CD4-positive, alpha-beta T cell treated with Interferon gamma for 1 hour (primary cell): ENCODE data around the gene SCN2A.

Experiments used
- DNase-seq: peaks from one replicate; pipeline ENCODE4 v3.0.0-alpha.2; 2020

The SCN2A gene

DNA sequence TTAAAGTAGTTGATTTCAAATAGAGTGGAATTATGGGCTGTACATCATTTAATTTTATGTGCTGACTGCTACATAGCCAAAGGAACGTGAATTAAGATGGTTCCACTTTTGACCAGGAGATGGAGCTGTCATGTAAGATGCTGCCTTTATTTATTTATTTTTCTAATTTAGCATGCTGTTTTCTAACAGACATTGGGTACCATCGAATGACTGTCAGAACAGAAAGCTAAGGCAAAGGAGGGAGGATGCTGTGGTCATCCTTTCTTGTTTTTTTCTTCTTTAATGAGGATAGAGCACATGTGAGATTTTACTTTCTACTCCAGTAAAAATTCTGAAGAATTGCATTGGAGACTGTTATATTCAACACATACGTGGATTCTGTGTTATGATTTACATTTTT is at the start of gene SCN2A:
TSS of gene SCN2A (plus strand) at position 185 of the 400 bp plus-strand sequence. CDS start 56,410 bp downstream, outside the sequence.
- DNase-seq, result no peak

GRCh38 chr2:165191096-165191728 is 48.0 kb upstream of the SCN2A start:
- no peak for DNase-seq

DNA sequence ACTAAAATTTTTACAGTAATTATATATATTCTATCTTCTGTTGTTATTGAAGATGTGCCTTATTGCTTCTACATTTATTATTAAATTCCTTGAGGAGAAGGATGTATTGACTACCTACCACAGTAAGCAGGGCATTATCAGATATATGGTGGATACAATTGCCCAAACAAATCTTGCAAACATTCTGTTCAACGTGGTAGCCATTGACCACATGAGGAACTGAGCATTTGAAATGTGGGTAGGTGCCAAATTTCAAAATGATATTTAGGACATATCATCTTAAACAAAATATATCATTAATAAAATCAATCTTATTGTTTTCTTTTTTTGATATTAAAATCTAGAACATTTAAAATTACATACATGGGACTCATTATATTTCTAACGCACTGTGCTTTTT is 46.5 kb upstream of the SCN2A start:
- no peak for DNase-seq

DNA sequence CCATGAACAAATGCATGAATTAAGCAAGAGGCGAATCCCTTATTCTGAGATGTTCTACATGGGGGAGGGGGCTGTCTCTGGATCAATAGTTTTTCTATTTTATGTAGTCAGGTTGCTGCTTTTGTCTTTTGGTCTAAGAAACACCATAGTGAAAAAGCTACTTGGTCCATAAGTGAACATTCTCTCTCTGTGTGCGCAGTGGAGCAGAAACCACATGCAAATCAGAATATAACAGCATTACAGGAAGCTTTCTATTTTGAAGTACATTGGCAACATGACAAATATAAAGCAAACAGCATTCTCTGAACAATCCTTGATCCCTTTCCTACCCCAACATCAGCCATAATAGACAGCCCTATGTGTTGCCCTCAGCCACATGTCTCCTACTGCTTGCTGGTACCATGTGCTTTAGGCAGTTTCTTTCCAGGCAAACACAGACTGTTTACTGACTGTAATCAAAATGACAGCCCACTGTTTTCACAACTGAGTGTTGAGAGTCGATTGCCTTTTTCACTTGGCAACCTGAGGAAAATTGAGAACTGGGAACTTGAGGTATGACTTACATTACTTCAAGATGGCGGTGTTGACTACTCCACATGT is 45.9 kb upstream of the SCN2A start:
- DNase-seq, result no peak

DNA sequence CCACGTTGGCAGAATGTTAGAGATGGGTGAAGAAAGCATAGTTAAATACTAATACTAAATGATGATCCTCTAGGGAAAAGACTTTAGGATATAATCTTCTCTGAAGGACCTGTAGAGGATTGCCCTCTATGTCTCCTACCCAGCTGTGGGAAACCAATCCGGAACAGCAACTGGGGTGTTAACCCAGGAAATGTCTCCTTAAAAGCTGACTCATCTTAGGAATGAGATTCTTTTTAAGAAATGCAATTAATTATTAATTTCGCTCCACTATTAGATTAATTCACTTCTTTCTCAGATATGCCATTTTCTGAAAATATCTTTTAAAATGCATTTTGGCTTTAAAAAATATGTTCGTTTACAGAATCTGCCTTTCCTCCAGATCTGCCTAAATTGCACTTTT is 42.8 kb upstream of the SCN2A start:
- no peak for DNase-seq

- DNase-seq, result no peak
Observed at GRCh38 chr2:165197346-165197745, 41.9 kb upstream of the SCN2A start.

DNA sequence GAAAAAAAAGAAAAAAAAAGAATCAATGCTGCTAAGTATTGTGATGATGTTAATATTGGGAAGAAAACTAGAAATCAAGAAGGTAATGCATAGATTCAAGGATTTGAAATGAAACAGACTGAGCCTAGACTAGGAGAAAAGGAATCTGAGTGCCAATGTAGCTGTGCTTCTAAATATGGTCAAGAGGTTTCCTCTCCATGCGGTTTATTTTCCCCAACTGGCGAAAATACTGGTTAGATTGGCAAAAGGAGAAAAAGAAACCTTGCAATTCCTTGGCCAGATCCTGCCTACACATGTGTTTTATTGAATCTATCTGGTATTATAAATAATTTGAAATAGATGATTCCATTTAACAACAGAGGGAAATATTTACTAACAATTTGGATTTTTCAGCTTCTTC is 41.0 kb upstream of the SCN2A start:
- DNase-seq, result no peak

GRCh38 chr2:165202239-165202638 is 37.0 kb upstream of the SCN2A start:
- no peak for DNase-seq

DNA sequence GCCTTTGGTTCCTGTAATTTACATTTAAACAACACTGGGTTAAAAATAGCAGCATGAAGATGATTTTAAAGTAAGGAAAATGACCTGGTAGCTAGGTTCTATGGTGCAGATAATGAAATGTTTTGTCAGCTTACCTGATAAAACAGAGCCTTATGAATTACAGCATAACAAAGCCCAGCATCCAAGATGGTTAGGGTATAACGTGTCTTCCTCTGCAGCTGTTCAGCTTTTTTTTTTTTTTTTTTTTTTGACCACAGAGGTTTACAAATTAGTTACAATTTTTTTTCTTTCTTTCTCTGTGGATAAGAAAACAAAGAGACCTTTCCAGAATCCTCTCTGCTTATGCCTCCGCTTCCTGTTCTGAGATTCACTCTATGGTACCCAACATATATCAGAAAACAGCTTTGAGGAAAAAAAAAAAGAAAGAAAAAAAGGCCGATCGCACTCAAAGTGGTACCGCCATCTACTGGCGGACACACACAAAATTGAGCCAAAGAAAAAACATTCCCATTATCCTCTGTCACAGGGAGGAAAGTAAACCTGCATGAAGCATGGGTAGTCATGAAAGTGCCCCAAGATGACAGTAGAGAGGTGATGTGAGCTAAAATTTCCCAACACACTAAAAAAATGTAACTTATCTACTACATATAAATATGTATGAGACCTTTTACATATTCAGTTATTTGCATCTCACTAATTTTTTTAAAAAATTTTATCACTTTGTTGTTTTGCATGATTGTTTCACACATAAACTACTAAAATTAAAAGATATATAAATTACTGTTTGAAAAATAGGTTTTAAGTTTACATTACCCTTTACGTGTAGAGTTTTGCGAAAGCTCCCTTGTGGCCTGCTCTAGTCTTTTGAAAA is 35.3 kb upstream of the SCN2A start, which contains the start of gene SCN3A:
TSS of gene SCN3A (minus strand) at position 362 of the 871 bp plus-strand sequence. CDS start 27,656 bp downstream, outside the sequence.
- DNase-seq, result no peak

DNA sequence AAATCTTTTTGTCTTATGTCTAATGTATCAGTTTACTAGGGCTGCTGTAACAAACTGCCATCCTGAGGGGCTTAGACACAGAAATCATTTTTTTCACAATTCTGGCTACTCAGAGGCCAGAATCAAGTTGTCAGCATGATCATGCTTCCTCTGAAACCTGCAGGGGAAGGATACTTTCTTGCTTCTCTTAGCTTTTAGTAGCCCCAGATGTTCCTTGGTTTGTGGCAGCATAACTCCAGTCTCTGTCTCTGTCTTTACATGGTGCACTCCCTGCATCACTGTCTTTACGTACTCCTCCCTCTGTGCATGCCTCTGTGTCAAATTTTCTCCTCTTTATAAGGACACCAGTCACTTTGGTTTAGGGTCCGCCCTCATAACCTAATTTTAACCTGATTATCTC is 33.3 kb upstream of the SCN2A start:
- DNase-seq, result no peak

DNA sequence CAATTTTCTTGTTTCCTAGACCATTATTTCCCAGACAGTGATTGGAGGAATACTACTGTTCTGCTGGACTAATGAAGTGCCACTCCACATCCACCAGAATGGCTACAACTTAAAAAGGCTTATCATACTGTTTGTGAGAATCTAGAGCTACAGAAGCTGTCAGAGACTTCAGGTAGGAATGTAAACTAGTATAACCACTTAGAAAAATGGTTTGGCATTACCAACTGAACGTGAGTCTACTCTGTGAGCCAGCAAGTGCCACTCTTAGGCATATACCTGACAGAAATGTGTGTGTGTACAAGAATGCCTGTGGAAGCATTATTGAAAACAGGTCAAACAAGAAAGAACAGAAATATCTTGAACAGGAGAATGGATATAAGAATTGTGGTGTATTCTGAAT is 31.1 kb upstream of the SCN2A start:
- no peak for DNase-seq

- DNase-seq, result no peak
Observed at GRCh38 chr2:165214093-165214492, 25.1 kb upstream of the SCN2A start.

- no peak for DNase-seq
Observed at GRCh38 chr2:165219481-165219880, 19.7 kb upstream of the SCN2A start.

- DNase-seq, result no peak
Observed at GRCh38 chr2:165224941-165225340, 14.3 kb upstream of the SCN2A start.

GRCh38 chr2:165227571-165227970 is 11.6 kb upstream of the SCN2A start:
- no peak for DNase-seq

DNA sequence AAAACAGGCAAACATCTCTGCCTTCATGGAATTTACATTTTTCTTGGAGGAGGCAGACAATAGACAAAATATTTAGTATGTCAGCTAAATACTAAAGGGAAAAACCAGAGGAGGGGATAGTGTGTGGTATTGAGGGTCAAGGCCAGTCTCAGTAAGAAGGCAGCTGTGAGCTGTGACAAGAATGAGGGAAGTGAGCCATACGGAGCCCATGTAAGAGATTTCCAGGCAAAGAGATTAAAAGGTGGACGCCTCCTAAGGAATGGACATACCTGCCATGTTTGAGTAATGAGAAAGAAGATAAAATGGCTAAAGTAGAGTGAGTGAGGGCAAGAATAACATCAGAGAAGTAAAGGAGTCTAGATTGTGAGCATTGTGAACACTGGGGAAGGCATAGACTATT is 2.2 kb upstream of the SCN2A start:
- no peak for DNase-seq

- no peak for DNase-seq
Observed at GRCh38 chr2:165238295-165238694, 919 bp upstream of the SCN2A start.

- no peak for DNase-seq
Observed at GRCh38 chr2:165239856-165240515, 772 bp downstream of the SCN2A start.

DNA sequence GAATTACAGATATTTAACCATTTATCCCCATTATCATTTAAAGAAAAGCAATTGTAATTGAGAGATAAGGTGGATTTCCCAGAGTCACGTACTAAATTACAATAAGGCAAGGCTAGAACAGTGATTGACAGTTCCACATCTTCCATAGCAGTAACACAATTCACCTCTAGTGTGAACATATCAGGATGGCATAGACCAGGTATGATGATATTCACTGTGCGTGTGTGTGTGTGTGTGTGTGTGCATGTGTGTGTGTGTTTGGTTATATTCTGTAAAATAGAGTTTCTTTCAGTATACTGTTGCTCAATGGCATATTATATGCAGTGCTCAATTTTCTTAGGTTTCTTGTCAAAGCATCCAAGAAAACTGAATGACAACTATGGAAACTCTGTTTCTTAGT is 1.7 kb downstream of the SCN2A start:
- no peak for DNase-seq

DNA sequence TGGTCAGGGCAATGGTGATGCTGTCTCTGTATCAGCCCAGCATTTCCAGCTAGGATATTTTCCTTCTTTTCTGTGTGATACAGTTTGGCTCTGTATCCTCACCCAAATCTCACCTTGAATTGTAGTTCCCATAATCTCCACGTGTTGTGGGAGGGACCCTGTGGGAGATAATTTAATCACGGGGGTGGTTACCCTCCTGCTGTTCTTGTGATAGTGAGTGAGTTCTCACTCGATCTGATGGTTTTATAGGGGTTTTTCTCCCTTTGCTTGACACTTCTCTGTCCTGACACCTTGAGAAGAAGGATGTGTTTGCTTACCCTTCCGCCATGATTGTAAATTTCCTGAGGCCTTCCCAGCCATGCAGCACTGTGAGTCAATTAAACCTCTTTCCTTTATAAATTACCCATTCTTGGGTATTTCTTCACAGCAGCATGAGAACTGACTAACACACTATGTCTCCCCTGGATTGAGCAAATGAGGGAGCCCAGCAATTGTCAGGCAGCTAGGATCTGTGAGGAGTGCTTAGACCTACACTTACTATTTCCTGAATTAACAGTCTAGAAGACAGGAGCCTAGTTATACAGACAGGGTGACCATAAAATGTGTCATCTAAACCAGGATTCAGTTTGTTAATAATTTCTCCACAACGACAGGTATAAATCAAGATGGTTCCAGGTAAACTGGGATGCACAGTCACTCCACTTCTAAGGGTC is 6.0 kb downstream of the SCN2A start:
- DNase-seq, result no peak

GRCh38 chr2:165248238-165248637 is 9.0 kb downstream of the SCN2A start:
- no peak for DNase-seq

DNA sequence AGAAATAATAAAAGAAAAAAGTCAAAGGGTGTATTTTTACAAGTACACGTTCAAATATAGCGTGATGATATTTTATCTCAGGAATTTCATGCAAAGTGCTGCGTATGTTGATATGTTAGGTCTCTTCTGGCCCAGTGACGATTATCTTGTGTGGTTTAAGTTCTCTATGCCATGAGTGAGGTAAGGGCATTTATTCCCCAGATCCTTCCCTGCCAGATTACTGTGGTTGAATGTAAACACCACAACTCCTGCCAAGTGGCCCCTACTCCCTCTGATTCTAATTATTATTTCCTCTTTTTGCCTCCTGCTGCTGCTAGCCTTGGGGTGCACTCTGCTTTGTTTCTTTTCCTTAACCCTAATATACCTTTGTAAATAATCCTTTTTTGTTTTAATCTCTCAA is 12.2 kb downstream of the SCN2A start:
- no peak for DNase-seq

DNA sequence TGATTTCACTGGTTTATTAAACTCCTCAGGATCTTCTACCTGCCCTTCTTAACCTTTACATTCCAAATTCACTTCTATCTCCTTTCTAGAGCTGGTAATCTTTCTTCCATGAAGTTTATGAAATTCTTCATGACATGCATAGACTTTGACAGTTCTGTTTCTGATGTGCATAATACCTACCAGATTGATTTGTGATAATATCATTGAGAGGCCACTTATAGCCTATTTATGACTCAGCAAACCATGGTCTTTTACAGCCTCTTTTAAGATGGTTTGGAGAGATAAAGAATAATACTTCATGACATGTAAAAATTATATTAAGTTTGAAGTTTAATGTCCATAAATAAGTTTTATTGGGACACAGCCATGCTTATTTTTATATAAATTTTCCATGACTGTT is 14.0 kb downstream of the SCN2A start:
- no peak for DNase-seq
